Liver (tissue), 3 donors: ENCODE results near the gene SLC9A1.

Experiments used
- ATF3 ChIP-seq: IDR thresholded peaks from 2 replicates; pipeline ENCODE4 v1.6.1; 2016; ENCODE audit warnings: antibody characterized with exemption
- CTCF ChIP-seq: fragments of 150-350 bp; IDR thresholded peaks from 2 replicates; pipeline ENCODE4 v1.5.1; 2017; ENCODE audit warnings: improper control_type of control experiment, low read depth, low read length; ENCODE audit not compliant: missing input control
- EGR1 ChIP-seq, 2 donors: IDR thresholded peaks; 2 replicates each; pipeline ENCODE4 v1.6.1; 2016 to 2018; ENCODE audit warnings: antibody characterized with exemption in 2 of 2, low read depth in 2 of 2
- MAX ChIP-seq: IDR thresholded peaks from 2 replicates; pipeline ENCODE4 v1.6.1; 2016; ENCODE audit warnings: antibody characterized with exemption
- RAD21 ChIP-seq, 2 donors: IDR thresholded peaks; 2 replicates each; pipeline ENCODE4 v1.6.1; 2016; ENCODE audit warnings: antibody characterized with exemption in 2 of 2, mild to moderate bottlenecking in 2 of 2
- REST ChIP-seq: IDR thresholded peaks from 2 replicates; pipeline ENCODE4 v1.6.1; 2016; ENCODE audit warnings: antibody characterized with exemption, mild to moderate bottlenecking
- RXRA ChIP-seq, 2 donors: IDR thresholded peaks; 2 replicates each; pipeline ENCODE4 v1.6.1; 2017 to 2018; ENCODE audit warnings: antibody characterized with exemption in 2 of 2, mild to moderate bottlenecking in 1 of 2
- TAF1 ChIP-seq: conservative IDR thresholded peaks from 2 replicates; pipeline ENCODE4 v1.6.1; 2016; ENCODE audit warnings: antibody characterized with exemption, mild to moderate bottlenecking
- YY1 ChIP-seq: IDR thresholded peaks from 2 replicates; pipeline ENCODE4 v1.6.1; 2016; ENCODE audit warnings: antibody characterized with exemption, mild to moderate bottlenecking
- ZBTB33 ChIP-seq: IDR thresholded peaks from 2 replicates; pipeline ENCODE4 v1.6.1; 2016; ENCODE audit warnings: antibody characterized with exemption
- donor health status: healthy.
- donor health status: healthy.

- TF ChIP-seq CTCF: no peak
- no peak for TF ChIP-seq TAF1
- TF ChIP-seq EGR1 (IDR thresholded peaks at IDR 0.05; ENCODE audit: low read depth in 2 of 2): no peak
- TF ChIP-seq YY1: no peak
- TF ChIP-seq MAX: no peak
- no peak for TF ChIP-seq RAD21 (IDR thresholded peaks at IDR 0.05)
- TF ChIP-seq REST: no peak
- TF ChIP-seq ZBTB33: no peak
- no peak for TF ChIP-seq RXRA (IDR thresholded peaks at IDR 0.05)
- TF ChIP-seq ATF3: no peak
These were observed 10.7 kb downstream of the SLC9A1 start for GRCh38 chr1:27144049-27144748.
